ENCODE measurements around the gene RSAD1. TPM values are rescaled to one million over a fixed set of nuclear protein-coding genes. Genes with fewer than 3 reads are reported as not detected.

RSAD1 gene
- total RNA-seq, 1 experiment from 2014 or later = 51.1 TPM

- CTCF ChIA-PET = interaction anchor here (1.1 kb wide), 1 partner anchor 13 kb away, joined by 5 read pairs; no protein-coding TSS in a partner anchor
- Mint-ChIP-seq H3K27ac (ENCODE audit: unreplicated experiment) (no peak overlapping the region), H3K9me3 (ENCODE audit: low read depth, unreplicated experiment) (no peaks in the 10 kb centered on the region), H3K4me1 (ENCODE audit: low read depth, unreplicated experiment) (no peaks in the 10 kb centered on the region), H3K27me3 (ENCODE audit: unreplicated experiment) (no peaks in the 10 kb centered on the region), H3K4me3 (ENCODE audit: low read depth, unreplicated experiment) (no peak overlapping the region), H3K36me3 (ENCODE audit: insufficient read depth, unreplicated experiment) (no peaks in the 10 kb centered on the region)
- BruUV-seq (replicated peaks) = no TSS peak
- no peak for DNase-seq
- intact Hi-C loops (cut with micrococcal nuclease; ENCODE audit: unreplicated experiment) = no loop called here
- TF ChIP-seq, protein P1, sequence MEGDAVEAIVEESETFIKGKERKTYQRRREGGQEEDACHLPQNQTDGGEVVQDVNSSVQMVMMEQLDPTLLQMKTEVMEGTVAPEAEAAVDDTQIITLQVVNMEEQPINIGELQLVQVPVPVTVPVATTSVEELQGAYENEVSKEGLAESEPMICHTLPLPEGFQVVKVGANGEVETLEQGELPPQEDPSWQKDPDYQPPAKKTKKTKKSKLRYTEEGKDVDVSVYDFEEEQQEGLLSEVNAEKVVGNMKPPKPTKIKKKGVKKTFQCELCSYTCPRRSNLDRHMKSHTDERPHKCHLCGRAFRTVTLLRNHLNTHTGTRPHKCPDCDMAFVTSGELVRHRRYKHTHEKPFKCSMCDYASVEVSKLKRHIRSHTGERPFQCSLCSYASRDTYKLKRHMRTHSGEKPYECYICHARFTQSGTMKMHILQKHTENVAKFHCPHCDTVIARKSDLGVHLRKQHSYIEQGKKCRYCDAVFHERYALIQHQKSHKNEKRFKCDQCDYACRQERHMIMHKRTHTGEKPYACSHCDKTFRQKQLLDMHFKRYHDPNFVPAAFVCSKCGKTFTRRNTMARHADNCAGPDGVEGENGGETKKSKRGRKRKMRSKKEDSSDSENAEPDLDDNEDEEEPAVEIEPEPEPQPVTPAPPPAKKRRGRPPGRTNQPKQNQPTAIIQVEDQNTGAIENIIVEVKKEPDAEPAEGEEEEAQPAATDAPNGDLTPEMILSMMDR (IDR thresholded peaks at IDR 0.05; ENCODE audit: unreplicated experiment) = no peak
Observed at GRCh38 chr17:50492214-50492613, 13.6 kb downstream of the RSAD1 start.

DNA sequence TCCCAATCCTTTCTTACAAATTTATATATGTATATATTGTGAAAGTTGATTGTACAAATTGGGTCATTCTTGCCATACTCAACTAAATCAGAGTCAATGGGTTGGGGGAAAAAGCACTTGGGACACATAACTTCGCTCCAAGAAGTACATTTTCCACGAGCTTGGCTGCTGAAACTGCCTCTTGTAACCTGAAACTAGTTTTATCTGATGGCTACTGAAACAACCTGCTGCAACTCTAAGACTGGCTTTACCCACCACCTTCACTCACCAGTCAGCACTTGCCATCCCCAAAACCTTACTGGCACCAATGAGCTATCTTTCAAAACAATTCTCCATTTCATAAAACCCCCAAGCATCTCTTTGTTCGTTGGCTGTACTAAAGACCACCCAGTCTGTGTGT lies 15.1 kb downstream of the RSAD1 start:
- CTCF ChIA-PET = interaction anchor here (0.9 to 1.6 kb wide), 4 partner anchors 28 to 145 kb away, joined by 3 to 5 read pairs (median 3); no protein-coding TSS in a partner anchor
- intact Hi-C loops (cut with micrococcal nuclease; ENCODE audit: unreplicated experiment) = no loop called here
- no peak for DNase-seq
- BruUV-seq (replicated peaks) = no TSS peak
- H3K36me3 Mint-ChIP-seq (ENCODE audit: insufficient read depth, unreplicated experiment) = no peaks in the 10 kb centered on the region
- H3K27ac Mint-ChIP-seq (ENCODE audit: unreplicated experiment) = no peak overlapping the region
- H3K9me3 Mint-ChIP-seq (ENCODE audit: low read depth, unreplicated experiment) = no peaks in the 10 kb centered on the region
- TF ChIP-seq, protein P1 (IDR thresholded peaks at IDR 0.05; ENCODE audit: unreplicated experiment) = no peak
- no peaks in the 10 kb centered on the region for H3K27me3 Mint-ChIP-seq (ENCODE audit: unreplicated experiment)
- no peak overlapping the region for H3K4me3 Mint-ChIP-seq (ENCODE audit: low read depth, unreplicated experiment)
- H3K4me1 Mint-ChIP-seq (ENCODE audit: low read depth, unreplicated experiment) = peaks cover 10% of the 10 kb centered on the region

- no peak overlapping the region for H3K4me3 Mint-ChIP-seq (ENCODE audit: low read depth, unreplicated experiment)
- intact Hi-C loops (cut with micrococcal nuclease; ENCODE audit: unreplicated experiment) = loop anchor here (5.0 kb wide), 1 partner anchor 37 kb away; the partner anchor contains the start of gene EPN3
- DNase-seq = no peak
- H3K9me3 Mint-ChIP-seq (ENCODE audit: low read depth, unreplicated experiment) = no peaks in the 10 kb centered on the region
- CTCF ChIA-PET = no interaction called here
- TF ChIP-seq, protein P1 (IDR thresholded peaks at IDR 0.05; ENCODE audit: unreplicated experiment) = no peak
- no peaks in the 10 kb centered on the region for H3K36me3 Mint-ChIP-seq (ENCODE audit: insufficient read depth, unreplicated experiment)
- peaks cover 10% of the 10 kb centered on the region for H3K4me1 Mint-ChIP-seq (ENCODE audit: low read depth, unreplicated experiment)
- H3K27me3 Mint-ChIP-seq (ENCODE audit: unreplicated experiment) = no peaks in the 10 kb centered on the region
- no peak overlapping the region for H3K27ac Mint-ChIP-seq (ENCODE audit: unreplicated experiment)
- no TSS peak for BruUV-seq (replicated peaks)
Observed at GRCh38 chr17:50495217-50495823, 16.7 kb downstream of the RSAD1 start.

GRCh38 chr17:50495918-50496317 lies 17.3 kb downstream of the RSAD1 start:
- no TSS peak for BruUV-seq (replicated peaks)
- Mint-ChIP-seq H3K36me3 (ENCODE audit: insufficient read depth, unreplicated experiment) (no peaks in the 10 kb centered on the region), H3K27ac (ENCODE audit: unreplicated experiment) (no peak overlapping the region), H3K9me3 (ENCODE audit: low read depth, unreplicated experiment) (no peaks in the 10 kb centered on the region), H3K4me3 (ENCODE audit: low read depth, unreplicated experiment) (no peak overlapping the region), H3K4me1 (ENCODE audit: low read depth, unreplicated experiment) (peaks cover 10% of the 10 kb centered on the region), H3K27me3 (ENCODE audit: unreplicated experiment) (no peaks in the 10 kb centered on the region)
- TF ChIP-seq, protein P1 (IDR thresholded peaks at IDR 0.05; ENCODE audit: unreplicated experiment) = no peak
- intact Hi-C loops (cut with micrococcal nuclease; ENCODE audit: unreplicated experiment) = loop anchor here (5.0 kb wide), 1 partner anchor 36 kb away; the partner anchor contains the start of gene EPN3
- CTCF ChIA-PET = no interaction called here
- DNase-seq = no peak
